Testis (tissue), 3 donors: ENCODE measurements around the gene PFKP. TPM values are rescaled to one million over a fixed set of nuclear protein-coding genes. Genes with fewer than 3 reads are reported as not detected.
A peak's percentile ranks its signal among the peaks of the same experiment; 100 is the strongest.

Experiments used
- DNase-seq: peaks from one replicate; pipeline ENCODE4 v3.0.0-alpha.2; 2019
- H3K27ac ChIP-seq, 2 donors: fragments of 200-600 bp; sonication (generic); one replicate each; pipeline ENCODE4 v1.5.1; 2019
- H3K27me3 ChIP-seq: fragments of 200-600 bp; sonication (generic); one replicate; pipeline ENCODE4 v1.5.1; 2019
- H3K36me3 ChIP-seq: fragments of 200-600 bp; sonication (generic); one replicate; pipeline ENCODE4 v1.5.1; 2017; ENCODE audit warnings: low read depth; ENCODE audit errors: missing control alignments
- H3K4me1 ChIP-seq: fragments of 200-600 bp; sonication (generic); one replicate; pipeline ENCODE4 v1.5.1; 2019
- H3K4me3 ChIP-seq, 2 donors: fragments of 200-600 bp; sonication (generic); one replicate each; pipeline ENCODE4 v1.5.1; 2017 to 2019
- H3K9me3 ChIP-seq: fragments of 200-600 bp; sonication (generic); one replicate; pipeline ENCODE4 v1.5.1; 2017
- POLR2A ChIP-seq: fragments of 450-650 bp; IDR thresholded peaks from one replicate; pipeline ENCODE4 v1.6.1; 2017; ENCODE audit warnings: antibody characterized with exemption, mild to moderate bottlenecking, moderate library complexity
- WGBS, 2 donors: methylation state at CpG; one replicate each; pipeline ENCODE4 v1.1.5; 2018; 5-methylcytosine and 5-hydroxymethylcytosine counted together
- intact Hi-C: fragments of 100-400 bp; cut with DNase I; formaldehyde crosslinking; loops from one replicate; pipeline ENCODE4 v1.15.1; 2023; ENCODE audit warnings: low total_unique reads
- polyA plus RNA-seq: library from polyadenylated mRNA; stranded (reverse); fragments of 350-450 nt; fragmentation: Illumina TruSeq; extraction: RNeasy Lipid Tissue Mini Kit (QIAGEN cat#74804); gene quantifications from one replicate; pipeline ENCODE4 v1.2.3, GENCODE V29; 2014; ENCODE audit warnings: low read depth, low replicate concordance; ENCODE audit not compliant: insufficient read depth
- total RNA-seq, 2 donors: library from RNA; depleted of rRNA; stranded (reverse); fragments of >200 nt; gene quantifications; one replicate each; pipeline ENCODE4 v1.2.3, GENCODE V29; 2016
- TF ChIP-seq, protein P1 (sequence below), 3 experiments: fragments of 450-650 bp in 2 of 3; fragments of 200-600 bp in 1 of 3; sonication (generic) in 1 of 3; IDR thresholded peaks; one replicate each; pipeline ENCODE4 v1.5.1; 2016 to 2019; ENCODE audit warnings: antibody characterized with exemption in 3 of 3, mild to moderate bottlenecking in 2 of 3, moderate library complexity in 1 of 3

PFKP gene
- total and polyA plus RNA-seq, 3 donors from 2014 or later, result 134 to 447 (median 186) TPM

GRCh38 chr10:3090388-3090787 lies 23.0 kb downstream of the PFKP start:
- TF ChIP-seq, protein P1, sequence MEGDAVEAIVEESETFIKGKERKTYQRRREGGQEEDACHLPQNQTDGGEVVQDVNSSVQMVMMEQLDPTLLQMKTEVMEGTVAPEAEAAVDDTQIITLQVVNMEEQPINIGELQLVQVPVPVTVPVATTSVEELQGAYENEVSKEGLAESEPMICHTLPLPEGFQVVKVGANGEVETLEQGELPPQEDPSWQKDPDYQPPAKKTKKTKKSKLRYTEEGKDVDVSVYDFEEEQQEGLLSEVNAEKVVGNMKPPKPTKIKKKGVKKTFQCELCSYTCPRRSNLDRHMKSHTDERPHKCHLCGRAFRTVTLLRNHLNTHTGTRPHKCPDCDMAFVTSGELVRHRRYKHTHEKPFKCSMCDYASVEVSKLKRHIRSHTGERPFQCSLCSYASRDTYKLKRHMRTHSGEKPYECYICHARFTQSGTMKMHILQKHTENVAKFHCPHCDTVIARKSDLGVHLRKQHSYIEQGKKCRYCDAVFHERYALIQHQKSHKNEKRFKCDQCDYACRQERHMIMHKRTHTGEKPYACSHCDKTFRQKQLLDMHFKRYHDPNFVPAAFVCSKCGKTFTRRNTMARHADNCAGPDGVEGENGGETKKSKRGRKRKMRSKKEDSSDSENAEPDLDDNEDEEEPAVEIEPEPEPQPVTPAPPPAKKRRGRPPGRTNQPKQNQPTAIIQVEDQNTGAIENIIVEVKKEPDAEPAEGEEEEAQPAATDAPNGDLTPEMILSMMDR (IDR thresholded peaks at IDR 0.05), result no peak
- no peak for TF ChIP-seq POLR2A
- intact Hi-C loops, result no loop called here
- H3K36me3 ChIP-seq, result no peaks in the 10 kb centered on the region
- H3K9me3 ChIP-seq, result no peaks in the 10 kb centered on the region
- no peak overlapping the region for H3K4me3 ChIP-seq
- peaks cover 4% of the 10 kb centered on the region for H3K4me1 ChIP-seq
- H3K27ac ChIP-seq, result no peak overlapping the region
- WGBS, 2 donors, result 87 to 96% methylated on average over 11 to 12 of the region's 12 CpGs
- no peaks in the 10 kb centered on the region for H3K27me3 ChIP-seq
- DNase-seq, result no peak

- 69% methylated on average over 17 of the region's 17 CpGs for WGBS, 2 donors
- H3K4me1 ChIP-seq, result peaks cover 4% of the 10 kb centered on the region
- no peak for TF ChIP-seq POLR2A
- no peaks in the 10 kb centered on the region for H3K9me3 ChIP-seq
- intact Hi-C loops, result no loop called here
- no peak overlapping the region for H3K4me3 ChIP-seq
- no peak for DNase-seq
- H3K27me3 ChIP-seq, result no peaks in the 10 kb centered on the region
- H3K36me3 ChIP-seq, result no peaks in the 10 kb centered on the region
- H3K27ac ChIP-seq, result no peak overlapping the region
These were observed 23.8 kb downstream of the PFKP start for GRCh38 chr10:3090914-3091787.

GRCh38 chr10:3091921-3092320 lies 24.6 kb downstream of the PFKP start:
- no peak for DNase-seq
- no peaks in the 10 kb centered on the region for H3K9me3 ChIP-seq
- H3K27ac ChIP-seq, result no peak overlapping the region
- H3K27me3 ChIP-seq, result no peaks in the 10 kb centered on the region
- no peaks in the 10 kb centered on the region for H3K36me3 ChIP-seq
- peaks cover 4% of the 10 kb centered on the region for H3K4me1 ChIP-seq
- TF ChIP-seq, protein P1 (IDR thresholded peaks at IDR 0.05), result no peak
- TF ChIP-seq POLR2A, result no peak
- intact Hi-C loops, result no loop called here
- 92 to 94% methylated on average over 5 of the region's 5 CpGs for WGBS, 2 donors
- no peak overlapping the region for H3K4me3 ChIP-seq

DNA sequence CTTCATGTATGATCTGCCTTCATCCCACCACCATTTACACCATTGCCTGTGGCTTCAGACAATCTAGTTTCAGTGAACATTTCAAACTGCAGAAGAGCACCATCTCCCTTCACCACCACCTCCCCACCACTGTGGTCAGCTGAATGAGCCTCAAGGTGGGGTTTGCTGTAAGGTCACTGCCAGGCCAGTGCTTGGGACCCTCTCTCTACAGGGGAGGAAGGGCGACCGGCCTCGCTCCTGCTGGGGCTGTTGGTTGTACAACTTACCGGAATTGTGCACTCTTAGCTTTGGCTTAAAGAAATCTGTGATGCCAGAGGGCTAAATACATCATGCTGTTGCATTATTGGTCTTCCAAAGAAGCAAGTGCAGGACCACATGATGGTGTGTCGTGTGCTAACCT lies 26.6 kb downstream of the PFKP start:
- TF ChIP-seq, protein P1 (IDR thresholded peaks at IDR 0.05), result no peak
- no peak for TF ChIP-seq POLR2A
- no peaks in the 10 kb centered on the region for H3K36me3 ChIP-seq
- peaks cover 4% of the 10 kb centered on the region for H3K4me1 ChIP-seq
- no peak overlapping the region for H3K4me3 ChIP-seq
- DNase-seq, result no peak
- no peaks in the 10 kb centered on the region for H3K27me3 ChIP-seq
- intact Hi-C loops, result no loop called here
- H3K27ac ChIP-seq, result no peak overlapping the region
- WGBS, 2 donors, result 97% methylated on average over 5 of the region's 5 CpGs
- H3K9me3 ChIP-seq, result no peaks in the 10 kb centered on the region

DNA sequence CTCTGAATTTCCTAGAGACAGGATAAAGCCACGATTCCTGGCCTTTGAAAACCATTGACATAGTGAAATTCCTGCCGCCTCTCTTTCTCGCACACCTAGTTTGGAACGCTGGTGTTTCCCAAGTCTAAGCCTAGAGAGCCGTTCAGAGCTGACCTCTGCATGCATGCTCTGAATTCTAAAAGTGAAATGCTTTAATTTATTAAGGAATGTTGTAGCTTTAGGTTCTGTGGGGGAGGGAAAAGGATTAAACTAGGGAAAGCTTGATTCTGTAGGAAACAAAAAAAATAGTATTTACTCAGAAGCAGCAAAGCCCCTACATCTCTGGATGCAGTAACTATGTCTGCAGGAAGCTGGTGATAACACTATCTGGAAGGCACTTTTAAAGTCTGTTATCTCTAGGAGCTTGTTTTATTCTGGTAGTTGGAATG lies 27.3 kb downstream of the PFKP start:
- intact Hi-C loops, result no loop called here

More for the DNA sequence above, 27.3 kb downstream of the PFKP start:
- no peak for DNase-seq
- H3K36me3 ChIP-seq, result no peaks in the 10 kb centered on the region
- WGBS, 2 donors, result 55 to 65% methylated on average over 5 of the region's 5 CpGs
- H3K4me3 ChIP-seq, result no peak overlapping the region
- peaks cover 4% of the 10 kb centered on the region for H3K4me1 ChIP-seq
- H3K27me3 ChIP-seq, result no peaks in the 10 kb centered on the region
- peak overlapping the region in 1 of 2 donors; percentile 69 for H3K27ac ChIP-seq
- no peak for TF ChIP-seq POLR2A
- TF ChIP-seq, protein P1 (IDR thresholded peaks at IDR 0.05), result no peak
- no peaks in the 10 kb centered on the region for H3K9me3 ChIP-seq
